HepG2 (cell line): ENCODE results near the gene TSPAN9. TPM values are rescaled to one million over a fixed set of nuclear protein-coding genes. Genes with fewer than 3 reads are reported as not detected.

Source experiments
- ATF7 ChIP-seq, 2 experiments: fragments of 450-650 bp in 1 of 2; sonication (generic) in 1 of 2; formaldehyde crosslinking in 1 of 2; IDR thresholded peaks; 2 replicates each; pipeline versions ENCODE4 v1.4.0 to v1.6.1; 2016 to 2020; ENCODE audit warnings: antibody characterized with exemption in 1 of 2, mild to moderate bottlenecking in 1 of 2, missing genetic modification reagents in 1 of 2
- HNRNPK ChIP-seq: fragments of 200-400 bp; formaldehyde crosslinking; IDR thresholded peaks from 2 replicates; pipeline ENCODE4 v1.6.1; 2018; ENCODE audit warnings: low read length, low read depth, moderate library complexity, mild to moderate bottlenecking; ENCODE audit not compliant: poor library complexity, severe bottlenecking
- KLF15 ChIP-seq: sonication (generic); formaldehyde crosslinking; IDR thresholded peaks from 2 replicates; pipeline ENCODE4 v1.8.1; 2023; ENCODE audit warnings: borderline replicate concordance, mild to moderate bottlenecking, inconsistent platforms, missing genetic modification reagents, mixed read lengths
- ZNF772 ChIP-seq: sonication (generic); formaldehyde crosslinking; IDR thresholded peaks from 2 replicates; pipeline ENCODE4 v1.5.0; 2020; ENCODE audit warnings: mild to moderate bottlenecking, missing genetic modification reagents
- polyA plus RNA-seq, 8 experiments: library from polyadenylated mRNA; depleted of rRNA in 3 of 8; stranded (reverse) in 7 of 8; unstranded in 1 of 8; fragments of >200 nt; fragmentation: Illumina TruSeq in 4 of 8; extraction: Trizol in 4 of 8; gene quantifications; 2 replicates each; pipeline versions ENCODE4 v1.2.1 to v1.2.3, GENCODE V29; 2011 to 2016; ENCODE audit warnings: low read depth in 4 of 8, missing spikeins in 1 of 8, mixed read lengths in 1 of 8; ENCODE audit not compliant: insufficient read depth in 1 of 8
- total RNA-seq, 5 experiments: library from RNA; depleted of rRNA; stranded (reverse); fragments of >200 nt; fragmentation: Illumina TruSeq; extraction: Trizol; gene quantifications; 2 replicates each; pipeline ENCODE4 v1.2.3, GENCODE V29; 2016; ENCODE audit warnings: low read depth in 1 of 5
- TF ChIP-seq, protein P1 (sequence below): sonication (generic); formaldehyde crosslinking; IDR thresholded peaks from 2 replicates; pipeline ENCODE4 v1.9.0; 2021; ENCODE audit warnings: mild to moderate bottlenecking, missing genetic modification reagents

The TSPAN9 gene
- total and polyA plus RNA-seq, 2 of the 13 experiments (the other 11 are each of a cell fraction or from before 2014, with no cell fraction given) = 18.1 to 42.3 TPM

DNA sequence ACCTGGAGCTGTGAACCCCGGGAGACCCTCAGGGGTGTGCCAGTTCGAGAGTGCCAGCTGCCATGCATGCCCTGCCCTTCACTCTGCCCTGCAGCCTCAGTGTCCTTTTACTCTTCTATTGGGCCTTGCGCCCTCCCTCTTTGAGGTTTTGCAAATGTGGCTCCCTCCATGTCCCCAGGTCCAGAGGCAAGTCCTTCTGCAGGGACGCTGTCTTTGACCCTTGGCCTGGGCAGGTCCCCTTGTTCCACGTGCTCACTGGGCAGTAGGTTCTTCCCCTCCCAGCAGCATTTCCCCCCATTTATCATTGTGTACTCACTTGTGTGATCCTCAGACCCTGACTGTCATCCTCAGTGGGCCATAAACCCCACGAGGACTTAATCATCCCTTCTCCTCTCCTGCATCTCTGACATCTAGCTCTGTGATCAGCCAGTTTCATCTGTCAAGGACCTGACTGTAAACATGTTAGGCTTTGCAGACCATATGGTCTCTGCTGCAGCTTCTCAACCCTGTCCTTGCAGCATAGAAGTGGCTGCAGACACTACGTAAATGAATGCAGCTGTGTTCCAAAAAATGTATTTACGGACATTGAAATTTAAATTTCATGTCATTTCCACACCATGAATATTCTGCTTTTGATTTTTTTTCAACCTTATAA is 36.6 kb downstream of the TSPAN9 start (continued):
- TF ChIP-seq, protein P1, sequence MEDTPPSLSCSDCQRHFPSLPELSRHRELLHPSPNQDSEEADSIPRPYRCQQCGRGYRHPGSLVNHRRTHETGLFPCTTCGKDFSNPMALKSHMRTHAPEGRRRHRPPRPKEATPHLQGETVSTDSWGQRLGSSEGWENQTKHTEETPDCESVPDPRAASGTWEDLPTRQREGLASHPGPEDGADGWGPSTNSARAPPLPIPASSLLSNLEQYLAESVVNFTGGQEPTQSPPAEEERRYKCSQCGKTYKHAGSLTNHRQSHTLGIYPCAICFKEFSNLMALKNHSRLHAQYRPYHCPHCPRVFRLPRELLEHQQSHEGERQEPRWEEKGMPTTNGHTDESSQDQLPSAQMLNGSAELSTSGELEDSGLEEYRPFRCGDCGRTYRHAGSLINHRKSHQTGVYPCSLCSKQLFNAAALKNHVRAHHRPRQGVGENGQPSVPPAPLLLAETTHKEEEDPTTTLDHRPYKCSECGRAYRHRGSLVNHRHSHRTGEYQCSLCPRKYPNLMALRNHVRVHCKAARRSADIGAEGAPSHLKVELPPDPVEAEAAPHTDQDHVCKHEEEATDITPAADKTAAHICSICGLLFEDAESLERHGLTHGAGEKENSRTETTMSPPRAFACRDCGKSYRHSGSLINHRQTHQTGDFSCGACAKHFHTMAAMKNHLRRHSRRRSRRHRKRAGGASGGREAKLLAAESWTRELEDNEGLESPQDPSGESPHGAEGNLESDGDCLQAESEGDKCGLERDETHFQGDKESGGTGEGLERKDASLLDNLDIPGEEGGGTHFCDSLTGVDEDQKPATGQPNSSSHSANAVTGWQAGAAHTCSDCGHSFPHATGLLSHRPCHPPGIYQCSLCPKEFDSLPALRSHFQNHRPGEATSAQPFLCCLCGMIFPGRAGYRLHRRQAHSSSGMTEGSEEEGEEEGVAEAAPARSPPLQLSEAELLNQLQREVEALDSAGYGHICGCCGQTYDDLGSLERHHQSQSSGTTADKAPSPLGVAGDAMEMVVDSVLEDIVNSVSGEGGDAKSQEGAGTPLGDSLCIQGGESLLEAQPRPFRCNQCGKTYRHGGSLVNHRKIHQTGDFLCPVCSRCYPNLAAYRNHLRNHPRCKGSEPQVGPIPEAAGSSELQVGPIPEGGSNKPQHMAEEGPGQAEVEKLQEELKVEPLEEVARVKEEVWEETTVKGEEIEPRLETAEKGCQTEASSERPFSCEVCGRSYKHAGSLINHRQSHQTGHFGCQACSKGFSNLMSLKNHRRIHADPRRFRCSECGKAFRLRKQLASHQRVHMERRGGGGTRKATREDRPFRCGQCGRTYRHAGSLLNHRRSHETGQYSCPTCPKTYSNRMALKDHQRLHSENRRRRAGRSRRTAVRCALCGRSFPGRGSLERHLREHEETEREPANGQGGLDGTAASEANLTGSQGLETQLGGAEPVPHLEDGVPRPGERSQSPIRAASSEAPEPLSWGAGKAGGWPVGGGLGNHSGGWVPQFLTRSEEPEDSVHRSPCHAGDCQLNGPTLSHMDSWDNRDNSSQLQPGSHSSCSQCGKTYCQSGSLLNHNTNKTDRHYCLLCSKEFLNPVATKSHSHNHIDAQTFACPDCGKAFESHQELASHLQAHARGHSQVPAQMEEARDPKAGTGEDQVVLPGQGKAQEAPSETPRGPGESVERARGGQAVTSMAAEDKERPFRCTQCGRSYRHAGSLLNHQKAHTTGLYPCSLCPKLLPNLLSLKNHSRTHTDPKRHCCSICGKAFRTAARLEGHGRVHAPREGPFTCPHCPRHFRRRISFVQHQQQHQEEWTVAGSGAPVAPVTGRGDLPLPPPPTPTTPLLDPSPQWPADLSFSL (CRISPR knock-in tag) = no peak
- TF ChIP-seq ZNF772 (CRISPR knock-in tag) (no peak), ATF7 (IDR thresholded peaks at IDR 0.05) (no peak), ATF7 (CRISPR knock-in tag; IDR thresholded peaks at IDR 0.05) (no peak), KLF15 (CRISPR knock-in tag) (no peak), HNRNPK (no peak)
- TF ChIP-seq, all 625 proteins: peak for 16
